ENCODE results near the gene SSMEM1. TPM values are rescaled to one million over a fixed set of nuclear protein-coding genes. Genes with fewer than 3 reads are reported as not detected.
"Not testable (repeated sequence)": the region's sequence is repeated elsewhere in the genome, so short reads cannot be mapped to it uniquely, and the experiment has no call there.

The SSMEM1 gene
- total and polyA plus RNA-seq, 10 donors: not detected

- H3K9me3 ChIP-seq: no peaks in the 10 kb centered on the region
- H3K36me3 ChIP-seq: no peaks in the 10 kb centered on the region
- no peak for DNase-seq
- intact Hi-C loops (cut with DNase I; ENCODE audit: low total_unique reads): no loop called here
- H3K4me1 ChIP-seq: peaks cover 0 to 16% (median 9%) of the 10 kb centered on the region in 6 donors
- TF ChIP-seq CTCF (IDR thresholded peaks at IDR 0.05 in 8 of 11, conservative IDR thresholded peaks at IDR 0.05 in 3 of 11) (no peak), POLR2AphosphoS5 (IDR thresholded peaks at IDR 0.05) (no peak), POLR2A (IDR thresholded peaks at IDR 0.05) (no peak)
- no peak overlapping the region for H3K4me3 ChIP-seq
- no peaks in the 10 kb centered on the region for H3K27me3 ChIP-seq (replicated peaks in 1 of 7)
- whole genome bisulfite sequencing, 5 donors: 92 to 98% (median 94%) methylated on average over 1 of the region's 1 CpG
- H3K27ac ChIP-seq: no peak overlapping the region
Observed at GRCh38 chr7:130240240-130240639, 32.6 kb downstream of the SSMEM1 start.

DNA sequence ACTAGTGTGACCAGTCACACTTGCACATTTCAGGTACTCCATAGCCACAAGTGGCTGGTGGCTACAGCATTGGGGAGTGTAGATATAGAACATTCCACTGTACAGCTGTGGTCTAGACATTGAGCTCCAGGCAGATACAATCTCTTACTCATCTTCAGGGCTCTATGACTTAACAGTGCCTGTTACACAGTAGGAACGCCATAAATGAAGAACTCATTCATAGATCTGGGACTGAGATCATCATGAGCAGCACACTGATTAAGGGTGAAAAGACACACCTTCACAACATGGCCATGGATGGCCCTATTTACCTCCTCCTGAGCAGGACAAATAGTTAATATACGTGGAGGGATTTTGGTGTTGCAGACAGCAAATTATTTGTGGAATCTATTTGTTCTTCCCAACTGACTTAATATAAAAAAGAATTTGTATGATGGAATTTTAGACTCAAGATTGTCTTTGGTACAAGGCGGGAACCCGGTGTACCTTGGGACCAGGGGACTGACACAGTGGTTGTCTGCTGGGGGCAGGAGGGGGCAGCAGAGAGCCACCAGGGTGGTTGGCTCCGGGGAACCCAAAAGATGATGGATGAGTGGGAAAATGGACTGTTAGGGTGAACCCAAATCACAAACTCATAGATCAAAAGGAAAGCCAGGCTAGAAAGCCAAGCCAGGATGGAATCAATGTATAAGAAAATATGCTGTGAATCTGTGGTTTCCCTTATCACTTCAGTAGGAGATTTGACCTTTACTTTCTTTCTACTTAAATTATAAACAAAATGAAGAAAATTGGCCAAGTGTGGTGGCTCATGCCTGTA lies 34.7 kb downstream of the SSMEM1 start:
- no peaks in the 10 kb centered on the region for H3K27me3 ChIP-seq (replicated peaks in 1 of 7)
- DNase-seq: peak; percentile 82
- H3K36me3 ChIP-seq: no peaks in the 10 kb centered on the region
- peaks cover 0 to 16% (median 9%) of the 10 kb centered on the region in 6 donors for H3K4me1 ChIP-seq
- peaks cover 0 to 9% (median 5%) of the 10 kb centered on the region in 8 donors for H3K9me3 ChIP-seq
- peak overlapping the region in 1 of 8 donors; percentile 25 for H3K27ac ChIP-seq
- 35 to 39% (median 37%) methylated on average over 5 of the region's 5 CpGs for WGBS, 5 donors
- intact Hi-C loops (cut with DNase I; ENCODE audit: low total_unique reads): no loop called here
- peak; percentile 49 to 91 (median 75) for TF ChIP-seq CTCF (IDR thresholded peaks at IDR 0.05 in 8 of 11, conservative IDR thresholded peaks at IDR 0.05 in 3 of 11)
- TF ChIP-seq POLR2AphosphoS5 (IDR thresholded peaks at IDR 0.05): peak in 1 of 3 donors; percentile 35
- no peak for TF ChIP-seq POLR2A (IDR thresholded peaks at IDR 0.05)
- no peak overlapping the region for H3K4me3 ChIP-seq

DNA sequence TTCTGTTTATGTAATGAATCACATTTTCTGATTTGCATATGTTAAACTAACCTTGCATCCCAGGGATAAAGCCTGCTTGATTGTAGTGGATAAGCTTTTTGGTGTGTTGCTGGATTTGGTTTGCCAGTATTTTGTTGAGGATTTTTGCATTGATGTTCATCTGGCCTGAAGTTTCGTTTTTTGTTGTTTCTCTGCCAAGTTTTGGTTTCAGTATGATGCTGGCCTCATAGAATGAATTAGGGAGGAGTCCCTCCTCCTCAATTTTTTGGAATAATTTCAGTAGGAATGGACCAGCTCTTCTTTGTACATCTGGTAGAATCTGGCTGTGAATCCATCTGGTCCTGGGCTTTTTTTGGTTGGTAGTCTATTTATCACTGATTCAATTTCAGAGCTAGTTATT lies 35.8 kb downstream of the SSMEM1 start:
- H3K9me3 ChIP-seq; intact Hi-C loops (cut with DNase I; ENCODE audit: low total_unique reads); DNase-seq; H3K36me3 ChIP-seq; H3K4me3 ChIP-seq; H3K27me3 ChIP-seq (replicated peaks in 1 of 7): not testable (repeated sequence)
- Histone ChIP-seq H3K4me1 (peaks cover 0 to 16% (median 9%) of the 10 kb centered on the region in 6 donors), H3K27ac (peak overlapping the region in 1 of 8 donors; percentile 25)
- 22 to 28% (median 23%) methylated on average over 1 of the region's 1 CpG for WGBS, 5 donors

DNA sequence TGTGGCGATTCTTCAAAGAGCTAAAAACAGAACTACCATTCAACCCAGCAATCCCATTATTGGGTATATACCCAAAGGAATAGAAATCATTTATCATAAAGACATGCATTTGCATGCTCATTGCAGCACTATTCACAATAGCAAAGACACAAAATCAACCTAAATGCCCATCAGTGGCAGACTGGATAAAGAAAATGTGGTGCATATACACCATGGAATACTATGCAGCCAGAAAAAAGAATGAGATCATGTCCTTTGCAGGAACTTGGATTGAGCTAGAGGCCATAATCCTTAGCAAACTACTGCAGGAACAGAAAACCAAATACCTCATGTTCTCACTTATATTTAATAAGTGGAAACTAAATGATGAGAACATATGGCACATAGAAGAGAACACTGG lies 38.8 kb downstream of the SSMEM1 start:
- H3K36me3 ChIP-seq; intact Hi-C loops (cut with DNase I; ENCODE audit: low total_unique reads); DNase-seq; H3K4me3 ChIP-seq; H3K27ac ChIP-seq; H3K27me3 ChIP-seq (replicated peaks in 1 of 7): not testable (repeated sequence)
- 91 to 98% (median 93%) methylated on average over 1 of the region's 1 CpG for WGBS, 5 donors
- Histone ChIP-seq H3K4me1 (peaks cover 0 to 16% (median 9%) of the 10 kb centered on the region in 6 donors), H3K9me3 (peaks cover 0 to 15% (median 7%) of the 10 kb centered on the region in 8 donors)

DNA sequence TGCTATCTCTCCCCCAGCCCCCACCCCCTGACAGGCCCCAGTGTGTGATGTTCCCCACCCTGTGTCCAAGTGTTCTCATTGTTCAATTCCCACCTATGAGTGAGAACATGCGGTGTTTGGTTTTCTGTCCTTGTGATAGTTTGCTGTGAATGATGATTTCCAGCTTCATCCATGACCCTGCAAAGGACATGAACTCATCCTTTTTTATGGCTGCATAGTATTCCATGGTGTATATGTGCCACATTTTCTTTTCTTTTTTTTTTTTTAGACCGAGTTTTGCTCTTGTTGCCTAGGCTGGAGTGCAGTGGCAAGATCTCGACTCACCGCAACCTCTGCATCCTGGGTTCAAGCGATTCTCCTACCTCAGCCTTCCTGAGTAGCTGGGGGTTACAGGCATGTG lies 41.2 kb downstream of the SSMEM1 start:
- H3K36me3 ChIP-seq; intact Hi-C loops (cut with DNase I; ENCODE audit: low total_unique reads); H3K27ac ChIP-seq; H3K4me3 ChIP-seq; DNase-seq; H3K4me1 ChIP-seq; H3K27me3 ChIP-seq (replicated peaks in 1 of 7): not testable (repeated sequence)
- peaks cover 0 to 22% (median 10%) of the 10 kb centered on the region in 8 donors for H3K9me3 ChIP-seq
- 95 to 100% (median 96%) methylated on average over 5 of the region's 5 CpGs for WGBS, 5 donors

DNA sequence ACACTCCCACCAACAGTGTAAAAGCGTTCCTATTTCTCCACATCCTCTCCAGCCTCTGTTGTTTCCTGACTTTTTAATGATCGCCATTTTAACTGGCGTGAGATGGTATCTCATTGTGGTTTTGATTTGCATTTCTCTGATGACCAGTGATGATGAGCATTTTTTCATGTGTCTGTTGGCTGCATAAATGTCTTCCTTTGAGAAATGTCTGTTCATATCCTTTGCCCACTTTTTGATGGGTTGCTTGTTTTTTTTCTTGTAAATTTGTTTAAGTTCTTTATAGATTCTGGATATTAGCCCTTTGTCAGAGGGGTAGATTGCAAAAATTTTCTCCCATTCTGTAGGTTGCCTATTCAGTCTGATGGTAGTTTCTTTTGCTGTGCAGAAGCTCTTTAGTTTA lies 42.0 kb downstream of the SSMEM1 start:
- intact Hi-C loops (cut with DNase I; ENCODE audit: low total_unique reads): not testable (repeated sequence)

More for the DNA sequence above, 42.0 kb downstream of the SSMEM1 start:
- peaks cover 0 to 30% (median 10%) of the 10 kb centered on the region in 8 donors for H3K9me3 ChIP-seq
- WGBS, 5 donors: 81 to 94% (median 87%) methylated on average over 3 of the region's 3 CpGs
- H3K36me3 ChIP-seq; H3K27me3 ChIP-seq (replicated peaks in 1 of 7); DNase-seq; H3K4me1 ChIP-seq; H3K4me3 ChIP-seq; H3K27ac ChIP-seq: not testable (repeated sequence)

Data from spleen (tissue), 11 donors.